Fibroblast of mammary gland (primary cell): Measurements from ENCODE around the gene LDLRAD4.

Experiments
- DNase-seq: peaks from one replicate; pipeline ENCODE4 v3.0.0-alpha.2; 2010; ENCODE audit warnings: low read depth
- H3K4me3 ChIP-seq: 2 replicates; pipeline ENCODE4 v1.5.1; 2011; ENCODE audit warnings: low read depth, mild to moderate bottlenecking, low read length, moderate library complexity; ENCODE audit not compliant: control insufficient read depth
- CTCF ChIP-seq: conservative IDR thresholded peaks from 2 replicates; pipeline ENCODE4 v1.5.1; 2011; ENCODE audit warnings: low read depth, low read length, inconsistent platforms; ENCODE audit not compliant: control insufficient read depth, insufficient read depth

LDLRAD4 gene

GRCh38 chr18:13627639-13628038, 409.1 kb downstream of the LDLRAD4 start:
- no peak for TF ChIP-seq CTCF
- no peak overlapping the region for H3K4me3 ChIP-seq
- no peak for DNase-seq

DNA sequence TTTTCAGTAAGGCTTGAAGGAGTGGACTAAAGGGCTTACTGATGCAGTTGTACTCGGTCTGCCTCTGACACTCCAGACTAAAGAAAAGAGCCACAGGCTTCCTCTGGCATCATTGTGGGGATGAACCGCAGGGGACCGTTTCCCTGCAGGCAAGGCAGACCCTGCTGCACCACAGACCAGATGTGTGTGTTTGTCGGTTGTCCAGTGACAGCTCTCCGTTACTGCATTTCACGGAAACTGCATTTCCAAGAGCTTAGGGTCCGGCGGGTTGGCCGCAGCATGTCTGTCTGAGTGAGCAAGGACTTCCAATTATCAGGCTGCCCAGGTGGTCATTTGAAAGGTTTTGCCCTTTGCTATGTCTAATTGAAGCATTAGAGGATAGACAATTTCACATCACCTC, 409.7 kb downstream of the LDLRAD4 start:
- no peak overlapping the region for H3K4me3 ChIP-seq
- TF ChIP-seq CTCF: no peak
- DNase-seq: no peak

DNA sequence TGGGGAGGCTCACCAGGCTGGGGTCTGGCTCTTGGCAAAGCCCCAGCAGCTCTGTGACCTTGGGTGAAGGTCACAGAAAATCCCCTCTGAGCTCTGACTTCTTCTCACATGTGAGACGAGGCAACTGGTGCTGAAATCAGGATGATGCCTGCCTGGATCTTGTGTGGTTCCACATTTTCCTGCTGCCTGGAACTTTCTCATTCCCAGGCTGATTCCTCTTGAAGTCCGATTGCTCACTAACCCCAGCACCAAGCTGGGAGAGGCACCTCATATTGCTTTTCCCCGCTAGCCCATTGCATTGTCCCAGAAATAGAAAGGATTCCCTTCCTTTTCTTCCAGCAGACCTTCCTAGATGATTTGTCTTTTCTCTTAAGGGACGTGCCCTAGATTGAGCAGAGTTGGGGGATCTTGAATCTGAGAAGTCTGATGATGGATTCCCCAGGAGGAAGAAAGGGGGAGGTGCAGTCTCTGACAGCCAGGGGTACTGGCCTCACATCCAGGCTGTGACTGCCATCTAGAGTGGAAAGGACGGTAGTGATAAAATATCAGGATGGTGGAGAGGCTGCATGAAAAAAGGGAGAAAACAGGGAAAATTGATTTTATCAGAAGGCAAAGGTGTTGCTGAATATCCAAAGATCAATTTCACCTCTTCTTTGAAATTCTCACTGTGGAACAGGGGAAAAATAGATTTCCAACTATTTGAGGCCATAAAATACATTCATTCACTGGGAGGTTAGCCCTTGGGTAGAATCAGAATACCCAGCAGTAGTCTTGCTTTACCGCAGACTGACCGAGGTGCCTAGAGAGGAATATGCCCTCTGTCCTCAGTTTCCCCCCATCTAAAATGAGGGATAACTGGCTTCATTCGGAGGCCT, 411.5 kb downstream of the LDLRAD4 start:
- H3K4me3 ChIP-seq: no peak overlapping the region
- DNase-seq: peak; percentile 60
- peak; percentile 73 for TF ChIP-seq CTCF

DNA sequence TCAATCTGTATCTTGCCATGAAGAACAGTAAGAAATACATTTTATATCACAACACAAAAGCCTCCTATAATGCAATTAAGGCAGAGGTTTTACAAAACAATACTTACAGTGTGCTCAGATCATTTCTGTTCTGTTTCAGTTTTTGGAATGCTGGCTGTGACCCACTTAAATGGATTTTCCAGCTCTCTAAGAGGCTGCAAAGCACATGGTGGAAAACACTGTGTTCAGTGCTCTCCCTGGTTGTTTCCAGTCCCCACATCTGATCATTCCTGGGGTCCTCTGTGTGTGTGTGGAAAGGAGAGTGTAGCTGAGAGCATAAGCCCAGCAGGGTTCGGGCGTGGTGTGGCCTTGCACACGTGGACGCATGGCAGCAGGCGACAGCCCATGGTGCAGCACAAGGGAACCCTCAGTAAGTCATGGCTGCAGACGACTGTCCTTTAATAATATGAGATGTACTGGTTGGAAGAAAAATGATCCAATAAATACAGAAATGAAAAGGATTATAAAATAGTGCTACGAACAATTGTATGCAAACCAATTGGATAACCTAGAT, 412.2 kb downstream of the LDLRAD4 start:
- DNase-seq: no peak
- TF ChIP-seq CTCF: no peak
- no peak overlapping the region for H3K4me3 ChIP-seq

DNA sequence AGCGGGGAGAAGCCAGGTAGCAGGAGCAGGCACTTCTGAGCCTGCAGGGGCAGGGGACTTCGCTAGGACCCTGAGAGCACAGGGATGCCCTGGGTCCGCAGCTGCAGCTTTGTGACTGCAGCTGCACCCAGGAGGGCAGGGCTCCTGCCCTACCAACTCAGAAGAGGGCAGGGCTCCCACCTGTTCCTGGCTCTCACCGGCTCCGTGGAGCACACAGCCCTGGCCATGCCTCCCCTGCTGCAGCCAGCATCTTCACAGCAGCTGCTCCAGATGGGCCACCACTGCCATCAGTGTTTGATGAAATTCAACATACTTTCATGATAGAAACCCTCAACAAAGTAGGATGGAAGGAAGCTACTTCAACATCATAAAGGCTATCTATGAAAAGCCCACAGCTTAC, 415.1 kb downstream of the LDLRAD4 start:
- no peak overlapping the region for H3K4me3 ChIP-seq
- DNase-seq: no peak
- no peak for TF ChIP-seq CTCF

GRCh38 chr18:13635046-13635445, 416.5 kb downstream of the LDLRAD4 start:
- no peak for DNase-seq
- TF ChIP-seq CTCF: no peak
- H3K4me3 ChIP-seq: no peak overlapping the region
